NCI-H748 (cell line): ENCODE measurements around the gene LRTM2.

ENCODE experiments used
- DNase-seq: peaks from one replicate; lab custom pipeline; 2025; ENCODE audit not compliant: unreplicated experiment; lab: John Stamatoyannopoulos, UW

Gene LRTM2

GRCh38 chr12:1842183-1842904 lies 22.0 kb downstream of the LRTM2 start:
- no peak for DNase-seq

GRCh38 chr12:1842905-1843640 lies 22.7 kb downstream of the LRTM2 start:
- no peak for DNase-seq

GRCh38 chr12:1843641-1844005 lies 23.3 kb downstream of the LRTM2 start:
- no peak for DNase-seq

GRCh38 chr12:1844223-1844622 lies 23.9 kb downstream of the LRTM2 start:
- DNase-seq: no peak

GRCh38 chr12:1844661-1845409 lies 24.5 kb downstream of the LRTM2 start:
- no peak for DNase-seq

- DNase-seq: no peak
Observed at GRCh38 chr12:1845427-1845826, 25.1 kb downstream of the LRTM2 start.

- no peak for DNase-seq
Observed at GRCh38 chr12:1845886-1846285, 25.5 kb downstream of the LRTM2 start.

GRCh38 chr12:1846421-1847405 lies 26.3 kb downstream of the LRTM2 start:
- DNase-seq: no peak

GRCh38 chr12:1847411-1847810 lies 27.0 kb downstream of the LRTM2 start:
- DNase-seq: no peak

- no peak for DNase-seq
Observed at GRCh38 chr12:1848146-1848545, 27.8 kb downstream of the LRTM2 start.

GRCh38 chr12:1848745-1849144 lies 28.4 kb downstream of the LRTM2 start:
- no peak for DNase-seq

- DNase-seq: no peak
Observed at GRCh38 chr12:1851151-1851701, 30.9 kb downstream of the LRTM2 start.

- DNase-seq: no peak
Observed at GRCh38 chr12:1852076-1852475, 31.7 kb downstream of the LRTM2 start.

GRCh38 chr12:1853716-1854115 lies 33.4 kb downstream of the LRTM2 start:
- no peak for DNase-seq

- DNase-seq: no peak
Observed at GRCh38 chr12:1855241-1855640, 34.9 kb downstream of the LRTM2 start.

GRCh38 chr12:1857086-1857485 lies 36.7 kb downstream of the LRTM2 start:
- DNase-seq: no peak

- DNase-seq: no peak
Observed at GRCh38 chr12:1857821-1858220, 37.5 kb downstream of the LRTM2 start.

- no peak for DNase-seq
Observed at GRCh38 chr12:1858456-1858855, 38.1 kb downstream of the LRTM2 start.

GRCh38 chr12:1859643-1860042 lies 39.3 kb downstream of the LRTM2 start:
- DNase-seq: no peak

GRCh38 chr12:1862973-1863372 lies 42.6 kb downstream of the LRTM2 start:
- DNase-seq: no peak
